Natural killer cell (primary cell): ENCODE results near the gene COX5A. TPM values are rescaled to one million over a fixed set of nuclear protein-coding genes. Genes with fewer than 3 reads are reported as not detected.

ENCODE experiments used
- ATAC-seq, 3 donors: fragments of 150-1000 bp in 2 of 3; fragments of 200-7000 bp in 1 of 3; cut with Tn5 transposase; 1 replicate in 1 of 3; 2 replicates in 2 of 3; pipeline ENCODE4 v1.10.0; 2021; ENCODE audit warnings: mild to moderate bottlenecking in 2 of 3, moderate library complexity in 2 of 3
- DNase-seq, 2 donors: peaks; one replicate each; pipeline versions ENCODE4 v3.0.0 to v3.0.0-alpha.2; 2013 to 2021; ENCODE audit warnings: mixed read lengths in 1 of 2
- H3K27ac ChIP-seq: one replicate; pipeline ENCODE4 v1.5.1; 2013; ENCODE audit warnings: mild to moderate bottlenecking, low read length
- H3K27me3 ChIP-seq: one replicate; pipeline ENCODE4 v1.6.1; 2013; ENCODE audit warnings: low read length; ENCODE audit not compliant: control insufficient read depth, insufficient read depth
- H3K36me3 ChIP-seq: one replicate; pipeline ENCODE4 v1.6.1; 2013; ENCODE audit warnings: low read length; ENCODE audit not compliant: control insufficient read depth, insufficient read depth
- H3K4me1 ChIP-seq: one replicate; pipeline ENCODE4 v1.6.1; 2013; ENCODE audit warnings: low read length; ENCODE audit not compliant: control insufficient read depth, insufficient read depth
- H3K4me3 ChIP-seq: one replicate; pipeline ENCODE4 v1.5.1; 2013; ENCODE audit warnings: low read length
- H3K9me3 ChIP-seq: one replicate; pipeline ENCODE4 v1.6.1; 2013; ENCODE audit warnings: low read length; ENCODE audit not compliant: control insufficient read depth, insufficient read depth
- H3K27ac Mint-ChIP-seq, 2 donors: one replicate each; pipeline ENCODE4 v1.8.0; 2022; ENCODE audit warnings: mild to moderate bottlenecking in 2 of 2, mixed read lengths in 2 of 2, moderate library complexity in 1 of 2
- H3K27me3 Mint-ChIP-seq, 2 donors: one replicate each; pipeline ENCODE4 v1.8.0; 2022; ENCODE audit warnings: low read depth in 2 of 2, mixed read lengths in 2 of 2
- H3K36me3 Mint-ChIP-seq: one replicate; pipeline ENCODE4 v1.8.0; 2022; ENCODE audit warnings: mixed read lengths
- H3K4me1 Mint-ChIP-seq, 2 donors: one replicate each; pipeline ENCODE4 v1.8.0; 2022; ENCODE audit warnings: mixed read lengths in 2 of 2
- H3K4me3 Mint-ChIP-seq: one replicate; pipeline ENCODE4 v1.8.0; 2022; ENCODE audit warnings: mild to moderate bottlenecking, moderate library complexity, mixed read lengths
- H3K9me3 Mint-ChIP-seq, 2 donors: one replicate each; pipeline ENCODE4 v1.8.0; 2022; ENCODE audit warnings: mixed read lengths in 2 of 2
- WGBS: methylation state at CpG from one replicate; pipeline ENCODE4 v1.1.7; 2013; ENCODE audit warnings: missing lambda C conversion rate; ENCODE audit not compliant: insufficient coverage; 5-methylcytosine and 5-hydroxymethylcytosine counted together
- intact Hi-C: fragments of 100-400 bp; cut with micrococcal nuclease; formaldehyde crosslinking; loops from one replicate; pipeline ENCODE4 v1.14.2; 2022
- total RNA-seq, 4 donors: library from RNA; stranded (reverse); fragments of 120-200 nt in 1 of 4; gene quantifications; one replicate each; pipeline versions ENCODE4 v1.2.3 to v1.2.4, GENCODE V29; 2013 to 2022
- TF ChIP-seq, protein P1 (sequence below): fragments of 200-600 bp; IDR thresholded peaks from one replicate; pipeline ENCODE4 v1.8.0; 2022; ENCODE audit warnings: antibody characterized with exemption

Gene COX5A
- total RNA-seq, 3 donors from 2014 or later (not counting 1 experiment from before 2014, with no cell fraction given), result 69.7 to 90.0 (median 76.9) TPM

DNA sequence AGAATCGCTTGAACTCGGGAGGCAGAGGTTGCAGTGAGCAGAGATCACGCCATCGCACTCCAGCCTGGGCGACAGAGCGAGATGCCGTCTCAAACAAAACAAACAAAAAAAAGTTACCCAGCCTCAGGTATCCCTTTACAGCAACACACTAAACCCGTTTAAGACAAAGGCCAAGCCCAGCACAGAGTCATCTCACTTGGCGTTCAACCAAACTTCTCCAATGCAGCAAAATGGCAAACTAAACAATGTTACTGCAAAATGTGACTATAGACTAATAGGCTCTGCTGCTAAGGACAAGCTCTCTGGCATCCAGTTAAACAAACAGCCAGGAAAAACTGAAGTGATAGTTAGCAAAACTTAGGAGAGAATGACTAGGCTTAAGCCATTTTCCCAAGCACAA is 24.8 kb downstream of the COX5A start:
- ATAC-seq (no peak), DNase-seq (no peak)
- Mint-ChIP-seq H3K9me3 (no peaks in the 10 kb centered on the region), H3K27me3 (no peaks in the 10 kb centered on the region), H3K4me1 (no peaks in the 10 kb centered on the region), H3K36me3 (no peaks in the 10 kb centered on the region), H3K27ac (no peak overlapping the region), H3K4me3 (no peak overlapping the region)
- Histone ChIP-seq H3K36me3 (peaks cover 24% of the 10 kb centered on the region), H3K4me1 (no peaks in the 10 kb centered on the region), H3K27ac (no peak overlapping the region), H3K4me3 (no peak overlapping the region), H3K9me3 (no peaks in the 10 kb centered on the region), H3K27me3 (no peaks in the 10 kb centered on the region)
- whole genome bisulfite sequencing, result 91% methylated on average over 9 of the region's 9 CpGs
- TF ChIP-seq, protein P1, sequence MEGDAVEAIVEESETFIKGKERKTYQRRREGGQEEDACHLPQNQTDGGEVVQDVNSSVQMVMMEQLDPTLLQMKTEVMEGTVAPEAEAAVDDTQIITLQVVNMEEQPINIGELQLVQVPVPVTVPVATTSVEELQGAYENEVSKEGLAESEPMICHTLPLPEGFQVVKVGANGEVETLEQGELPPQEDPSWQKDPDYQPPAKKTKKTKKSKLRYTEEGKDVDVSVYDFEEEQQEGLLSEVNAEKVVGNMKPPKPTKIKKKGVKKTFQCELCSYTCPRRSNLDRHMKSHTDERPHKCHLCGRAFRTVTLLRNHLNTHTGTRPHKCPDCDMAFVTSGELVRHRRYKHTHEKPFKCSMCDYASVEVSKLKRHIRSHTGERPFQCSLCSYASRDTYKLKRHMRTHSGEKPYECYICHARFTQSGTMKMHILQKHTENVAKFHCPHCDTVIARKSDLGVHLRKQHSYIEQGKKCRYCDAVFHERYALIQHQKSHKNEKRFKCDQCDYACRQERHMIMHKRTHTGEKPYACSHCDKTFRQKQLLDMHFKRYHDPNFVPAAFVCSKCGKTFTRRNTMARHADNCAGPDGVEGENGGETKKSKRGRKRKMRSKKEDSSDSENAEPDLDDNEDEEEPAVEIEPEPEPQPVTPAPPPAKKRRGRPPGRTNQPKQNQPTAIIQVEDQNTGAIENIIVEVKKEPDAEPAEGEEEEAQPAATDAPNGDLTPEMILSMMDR, result no peak
- intact Hi-C loops, result no loop called here

DNA sequence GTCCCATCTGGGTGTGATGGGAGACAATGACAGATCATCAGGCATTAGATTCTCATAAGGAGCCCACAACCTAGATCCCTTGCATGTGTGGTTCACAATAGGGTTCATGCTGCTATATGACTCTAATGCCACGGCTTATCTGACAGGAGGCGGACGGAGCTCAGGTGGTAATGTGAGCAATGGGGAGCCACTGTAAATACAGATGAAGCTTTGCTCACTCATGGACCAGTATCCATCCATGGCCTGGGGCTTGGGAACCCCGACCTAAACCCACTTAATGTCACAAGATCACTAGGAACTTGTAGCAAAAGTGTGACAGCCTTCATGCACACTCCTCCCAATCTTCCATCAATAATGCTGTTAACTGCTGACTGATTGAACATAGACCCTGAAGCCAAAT is 29.2 kb downstream of the COX5A start:
- Histone ChIP-seq H3K27me3 (no peaks in the 10 kb centered on the region), H3K36me3 (peaks cover 15% of the 10 kb centered on the region), H3K4me1 (peaks cover 24% of the 10 kb centered on the region), H3K27ac (no peak overlapping the region), H3K4me3 (no peak overlapping the region), H3K9me3 (no peaks in the 10 kb centered on the region)
- intact Hi-C loops, result loop anchor here (5.0 kb wide), 1 partner anchor 66 kb away; the partner anchor contains the start of gene ULK3
- 96% methylated on average over 4 of the region's 4 CpGs for WGBS
- no peak overlapping the region for H3K27ac Mint-ChIP-seq
- DNase-seq, result no peak
- H3K36me3 Mint-ChIP-seq, result no peaks in the 10 kb centered on the region
- H3K4me3 Mint-ChIP-seq, result no peak overlapping the region
- H3K4me1 Mint-ChIP-seq, result peaks cover 20 to 30% of the 10 kb centered on the region in 2 donors
- H3K27me3 Mint-ChIP-seq, result no peaks in the 10 kb centered on the region
- TF ChIP-seq, protein P1, result no peak
- no peak for ATAC-seq
- no peaks in the 10 kb centered on the region for H3K9me3 Mint-ChIP-seq

GRCh38 chr15:74907163-74907870 is 30.6 kb downstream of the COX5A start:
- Mint-ChIP-seq H3K4me1 (peaks cover 20 to 30% of the 10 kb centered on the region in 2 donors), H3K4me3 (peak overlapping the region; percentile 98), H3K27ac (peak overlapping the region; percentile 93 to 96), H3K36me3 (no peaks in the 10 kb centered on the region), H3K9me3 (no peaks in the 10 kb centered on the region), H3K27me3 (no peaks in the 10 kb centered on the region)
- Histone ChIP-seq H3K27me3 (no peaks in the 10 kb centered on the region), H3K27ac (peak overlapping the region; percentile 70), H3K9me3 (no peaks in the 10 kb centered on the region), H3K36me3 (peaks cover 23% of the 10 kb centered on the region), H3K4me3 (peak overlapping the region; percentile 90), H3K4me1 (peaks cover 24% of the 10 kb centered on the region)
- intact Hi-C loops, result loop anchor here (2.0 to 5.0 kb wide), 3 partner anchors 17 to 65 kb away; partner anchors contain the start of genes COX5A, MPI and ULK3
- TF ChIP-seq, protein P1, result no peak
- WGBS, result 55% methylated on average over 8 of the region's 8 CpGs
- DNase-seq (no peak), ATAC-seq (peak in 2 of 3 donors; percentile 4 to 19)
